ENCODE results near the gene AIF1. TPM values are rescaled to one million over a fixed set of nuclear protein-coding genes. Genes with fewer than 3 reads are reported as not detected.

The AIF1 gene
- total RNA-seq, 1 experiment from 2014 or later: 2.2 TPM

DNA sequence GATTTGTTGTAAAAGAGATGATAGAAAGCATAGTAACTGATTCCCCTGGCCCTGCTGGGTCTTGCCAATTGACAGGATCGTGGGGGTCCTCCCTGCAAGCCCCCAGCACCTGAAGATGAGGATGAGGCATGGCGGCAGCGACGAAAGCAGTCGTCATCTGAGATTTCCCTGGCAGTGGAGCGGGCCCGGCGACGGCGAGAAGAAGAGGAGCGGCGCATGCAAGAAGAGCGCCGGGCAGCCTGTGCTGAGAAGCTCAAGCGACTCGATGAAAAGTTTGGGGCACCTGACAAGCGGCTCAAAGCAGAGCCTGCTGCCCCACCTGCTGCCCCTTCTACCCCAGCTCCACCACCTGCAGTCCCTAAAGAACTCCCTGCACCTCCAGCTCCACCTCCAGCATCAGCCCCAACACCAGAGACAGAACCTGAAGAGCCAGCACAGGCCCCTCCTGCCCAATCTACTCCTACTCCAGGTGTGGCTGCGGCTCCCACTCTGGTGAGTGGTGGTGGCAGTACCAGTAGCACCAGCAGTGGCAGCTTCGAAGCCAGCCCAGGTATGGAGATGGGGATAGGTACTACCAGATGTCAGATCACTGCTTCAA is 12.8 kb downstream of the AIF1 start:
- Mint-ChIP-seq H3K4me3 (ENCODE audit: unreplicated experiment) (no peak overlapping the region), H3K9me3 (ENCODE audit: unreplicated experiment) (no peaks in the 10 kb centered on the region), H3K27ac (ENCODE audit: unreplicated experiment) (no peak overlapping the region), H3K27me3 (ENCODE audit: insufficient read depth, unreplicated experiment) (no peaks in the 10 kb centered on the region), H3K36me3 (ENCODE audit: insufficient read depth, unreplicated experiment) (peaks cover 90% of the 10 kb centered on the region), H3K4me1 (ENCODE audit: low read depth, unreplicated experiment) (no peaks in the 10 kb centered on the region)
- no peak for DNase-seq
- no peaks in the 10 kb centered on the region for H3K27me3 ChIP-seq (replicated peaks; ENCODE audit: control insufficient read depth, insufficient read depth, low read length)
- H3K9me3 ChIP-seq: no peaks in the 10 kb centered on the region
- intact Hi-C loops (cut with micrococcal nuclease; ENCODE audit: unreplicated experiment): no loop called here
- no TSS peak for BruUV-seq (replicated peaks)
- H3K4me1 ChIP-seq: 0 out of 2 replicates have a peak, but pooled peaks cover under 1% of the 10 kb centered on the region
- no peak overlapping the region for H3K4me3 ChIP-seq (ENCODE audit: low read depth, low read length)
- peaks cover 25% of the 10 kb centered on the region for H3K36me3 ChIP-seq (ENCODE audit: control insufficient read depth, insufficient read depth, low read length)
- TF ChIP-seq, protein P1, sequence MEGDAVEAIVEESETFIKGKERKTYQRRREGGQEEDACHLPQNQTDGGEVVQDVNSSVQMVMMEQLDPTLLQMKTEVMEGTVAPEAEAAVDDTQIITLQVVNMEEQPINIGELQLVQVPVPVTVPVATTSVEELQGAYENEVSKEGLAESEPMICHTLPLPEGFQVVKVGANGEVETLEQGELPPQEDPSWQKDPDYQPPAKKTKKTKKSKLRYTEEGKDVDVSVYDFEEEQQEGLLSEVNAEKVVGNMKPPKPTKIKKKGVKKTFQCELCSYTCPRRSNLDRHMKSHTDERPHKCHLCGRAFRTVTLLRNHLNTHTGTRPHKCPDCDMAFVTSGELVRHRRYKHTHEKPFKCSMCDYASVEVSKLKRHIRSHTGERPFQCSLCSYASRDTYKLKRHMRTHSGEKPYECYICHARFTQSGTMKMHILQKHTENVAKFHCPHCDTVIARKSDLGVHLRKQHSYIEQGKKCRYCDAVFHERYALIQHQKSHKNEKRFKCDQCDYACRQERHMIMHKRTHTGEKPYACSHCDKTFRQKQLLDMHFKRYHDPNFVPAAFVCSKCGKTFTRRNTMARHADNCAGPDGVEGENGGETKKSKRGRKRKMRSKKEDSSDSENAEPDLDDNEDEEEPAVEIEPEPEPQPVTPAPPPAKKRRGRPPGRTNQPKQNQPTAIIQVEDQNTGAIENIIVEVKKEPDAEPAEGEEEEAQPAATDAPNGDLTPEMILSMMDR (IDR thresholded peaks at IDR 0.05; ENCODE audit: insufficient read depth in 1 of 2, low read depth in 1 of 2, low read length in 1 of 2, severe bottlenecking in 1 of 2, unreplicated experiment in 1 of 2): no peak
- POLR2A ChIA-PET: no interaction called here
- CTCF ChIA-PET: interaction anchor here (0.6 kb wide), 1 partner anchor 255 kb away, joined by 3 read pairs; no protein-coding TSS in a partner anchor

DNA sequence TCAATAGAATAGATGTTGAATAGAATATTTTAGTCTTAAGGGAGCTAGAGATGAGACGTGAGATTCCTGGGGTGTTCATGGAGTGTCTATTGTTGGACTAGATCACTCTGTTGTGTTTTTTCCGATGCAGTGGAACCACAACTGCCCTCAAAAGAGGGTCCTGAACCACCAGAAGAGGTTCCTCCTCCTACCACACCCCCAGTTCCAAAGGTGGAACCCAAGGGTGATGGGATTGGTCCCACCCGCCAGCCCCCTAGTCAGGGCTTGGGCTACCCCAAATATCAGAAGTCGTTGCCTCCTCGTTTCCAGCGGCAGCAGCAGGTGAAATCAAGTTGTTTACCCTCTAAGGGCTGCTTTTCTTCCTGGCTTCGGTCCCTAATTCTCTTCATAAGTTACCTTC is 14.0 kb downstream of the AIF1 start:
- intact Hi-C loops (cut with micrococcal nuclease; ENCODE audit: unreplicated experiment): no loop called here
- no peak for DNase-seq
- H3K4me1 Mint-ChIP-seq (ENCODE audit: low read depth, unreplicated experiment): no peaks in the 10 kb centered on the region
- Histone ChIP-seq H3K9me3 (no peaks in the 10 kb centered on the region), H3K4me1 (no peaks in the 10 kb centered on the region), H3K36me3 (ENCODE audit: control insufficient read depth, insufficient read depth, low read length) (peaks cover 22% of the 10 kb centered on the region), H3K4me3 (ENCODE audit: low read depth, low read length) (no peak overlapping the region), H3K27me3 (replicated peaks; ENCODE audit: control insufficient read depth, insufficient read depth, low read length) (no peaks in the 10 kb centered on the region)
- peaks cover 91% of the 10 kb centered on the region for H3K36me3 Mint-ChIP-seq (ENCODE audit: insufficient read depth, unreplicated experiment)
- ChIA-PET POLR2A (interaction anchor here (0.6 kb wide), 1 partner anchor 77 kb away, joined by 3 read pairs; no protein-coding TSS in a partner anchor), CTCF (no interaction called here)
- H3K27me3 Mint-ChIP-seq (ENCODE audit: insufficient read depth, unreplicated experiment): no peaks in the 10 kb centered on the region
- H3K9me3 Mint-ChIP-seq (ENCODE audit: unreplicated experiment): no peaks in the 10 kb centered on the region
- no peak overlapping the region for H3K4me3 Mint-ChIP-seq (ENCODE audit: unreplicated experiment)
- H3K27ac Mint-ChIP-seq (ENCODE audit: unreplicated experiment): no peak overlapping the region
- no TSS peak for BruUV-seq (replicated peaks)
- TF ChIP-seq, protein P1 (IDR thresholded peaks at IDR 0.05; ENCODE audit: insufficient read depth in 1 of 2, low read depth in 1 of 2, low read length in 1 of 2, severe bottlenecking in 1 of 2, unreplicated experiment in 1 of 2): no peak

DNA sequence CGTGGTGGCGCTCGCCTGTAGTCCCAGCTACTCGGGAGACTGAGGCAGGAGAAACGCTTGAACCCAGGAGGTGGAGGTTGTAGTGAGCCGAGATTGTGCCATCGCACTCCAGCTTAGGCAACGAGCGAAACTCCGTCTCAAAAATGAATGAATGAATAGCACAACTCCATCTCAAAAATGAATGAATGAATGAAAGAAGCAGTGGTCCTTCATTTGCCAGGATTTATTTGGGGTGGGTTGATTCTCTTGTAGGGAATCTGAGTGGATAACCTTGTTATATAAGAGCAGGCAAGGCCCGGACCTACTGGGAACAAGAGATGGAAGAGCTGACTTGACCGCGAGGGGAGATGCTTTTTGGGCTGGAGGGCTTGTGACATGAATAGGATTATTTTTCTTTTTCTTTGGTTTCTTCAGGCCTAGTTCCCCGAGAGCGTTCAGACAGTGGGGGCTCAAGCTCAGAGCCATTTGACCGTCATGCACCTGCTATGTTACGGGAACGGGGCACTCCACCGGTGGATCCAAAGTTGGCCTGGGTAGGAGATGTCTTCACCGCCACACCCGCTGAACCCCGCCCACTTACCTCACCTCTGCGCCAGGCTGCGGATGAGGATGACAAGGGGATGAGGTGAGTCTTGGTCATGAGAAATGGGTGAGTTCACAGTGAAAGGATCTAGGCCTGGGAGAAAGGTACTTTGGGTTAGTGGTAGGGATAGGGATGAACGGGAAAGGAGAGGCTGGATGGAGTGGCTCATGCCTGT is 15.3 kb downstream of the AIF1 start:
- Histone ChIP-seq H3K27me3 (replicated peaks; ENCODE audit: control insufficient read depth, insufficient read depth, low read length) (no peaks in the 10 kb centered on the region), H3K4me3 (ENCODE audit: low read depth, low read length) (no peak overlapping the region), H3K9me3 (no peaks in the 10 kb centered on the region), H3K4me1 (no peaks in the 10 kb centered on the region), H3K36me3 (ENCODE audit: control insufficient read depth, insufficient read depth, low read length) (peaks cover 15% of the 10 kb centered on the region)
- intact Hi-C loops (cut with micrococcal nuclease; ENCODE audit: unreplicated experiment): no loop called here
- ChIA-PET POLR2A (no interaction called here), CTCF (no interaction called here)
- BruUV-seq (replicated peaks): no TSS peak
- Mint-ChIP-seq H3K9me3 (ENCODE audit: unreplicated experiment) (no peaks in the 10 kb centered on the region), H3K27ac (ENCODE audit: unreplicated experiment) (no peak overlapping the region), H3K4me3 (ENCODE audit: unreplicated experiment) (no peak overlapping the region), H3K4me1 (ENCODE audit: low read depth, unreplicated experiment) (no peaks in the 10 kb centered on the region), H3K27me3 (ENCODE audit: insufficient read depth, unreplicated experiment) (no peaks in the 10 kb centered on the region), H3K36me3 (ENCODE audit: insufficient read depth, unreplicated experiment) (peaks cover 91% of the 10 kb centered on the region)
- TF ChIP-seq, protein P1 (IDR thresholded peaks at IDR 0.05; ENCODE audit: insufficient read depth in 1 of 2, low read depth in 1 of 2, low read length in 1 of 2, severe bottlenecking in 1 of 2, unreplicated experiment in 1 of 2): no peak
- no peak for DNase-seq

Measured in Caco-2 (cell line).